Stimulated activated CD4-positive, alpha-beta T cell treated with anti-CD3 and anti-CD28 coated beads, Interleukin-15, amount 100 ng/mL, for 24 hours (primary cell): ENCODE data around the gene POP4.
A peak's percentile ranks its signal among the peaks of the same experiment; 100 is the strongest.

Source experiments
- DNase-seq: peaks from one replicate; pipeline ENCODE4 v3.0.0-alpha.2; 2020

Gene POP4

DNA sequence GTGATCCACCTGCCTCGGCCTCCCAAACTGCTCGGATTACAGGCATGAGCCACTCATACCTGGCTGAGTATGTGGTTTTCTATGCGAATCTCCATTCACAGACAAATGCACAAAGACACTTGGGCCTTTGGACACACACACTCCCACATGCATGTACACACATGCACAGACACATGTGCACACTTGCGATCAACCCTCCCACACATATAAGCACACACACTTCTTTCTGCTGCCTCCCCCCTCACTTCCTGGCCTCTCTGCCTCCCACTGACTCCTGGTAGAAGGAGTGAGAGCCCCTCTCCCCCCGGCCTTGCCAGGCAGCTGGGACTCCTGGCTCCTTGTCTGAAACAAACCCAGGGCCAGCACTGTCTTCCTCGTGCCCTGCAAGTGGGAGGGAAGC lies 29.9 kb downstream of the POP4 start:
- DNase-seq: no peak

DNA sequence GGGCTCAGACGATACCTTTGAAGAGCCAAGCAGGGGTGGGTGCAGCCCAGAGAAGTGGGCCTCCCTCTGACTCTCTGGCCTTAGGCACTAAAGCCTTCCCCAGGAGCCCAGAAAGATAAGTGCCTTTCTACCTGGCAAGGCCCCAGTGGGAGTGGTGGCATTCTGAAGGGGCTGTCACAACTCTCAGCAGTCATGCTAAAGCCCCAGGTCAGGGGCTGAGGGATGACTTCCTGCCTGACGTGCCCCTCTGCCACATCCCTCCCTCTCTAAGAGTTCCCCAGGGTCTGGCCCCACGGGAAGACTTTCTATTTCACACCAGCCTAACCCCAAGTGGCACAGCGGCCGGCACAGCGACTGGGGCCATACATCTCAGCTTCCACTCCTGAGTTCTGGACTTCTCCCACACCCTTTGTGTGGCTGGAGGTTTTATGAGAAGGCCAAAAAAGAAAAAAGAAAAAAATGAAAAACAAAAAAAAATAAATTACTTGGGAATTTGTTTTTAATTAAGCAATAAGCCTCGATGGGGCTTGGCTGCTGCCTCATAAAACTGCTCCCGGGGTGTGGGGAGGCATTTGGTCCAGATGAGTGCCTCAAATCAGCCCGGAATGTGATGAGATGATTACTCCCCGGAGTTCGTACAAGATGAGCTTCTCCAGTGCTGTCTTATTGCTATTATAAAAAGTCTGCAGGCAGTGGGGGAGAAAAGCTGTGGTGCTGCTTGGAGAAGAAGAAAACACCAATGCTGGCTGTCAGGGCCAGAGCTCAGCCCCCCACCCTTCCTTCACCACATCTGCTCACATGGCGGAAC lies 30.7 kb downstream of the POP4 start:
- DNase-seq: no peak

DNA sequence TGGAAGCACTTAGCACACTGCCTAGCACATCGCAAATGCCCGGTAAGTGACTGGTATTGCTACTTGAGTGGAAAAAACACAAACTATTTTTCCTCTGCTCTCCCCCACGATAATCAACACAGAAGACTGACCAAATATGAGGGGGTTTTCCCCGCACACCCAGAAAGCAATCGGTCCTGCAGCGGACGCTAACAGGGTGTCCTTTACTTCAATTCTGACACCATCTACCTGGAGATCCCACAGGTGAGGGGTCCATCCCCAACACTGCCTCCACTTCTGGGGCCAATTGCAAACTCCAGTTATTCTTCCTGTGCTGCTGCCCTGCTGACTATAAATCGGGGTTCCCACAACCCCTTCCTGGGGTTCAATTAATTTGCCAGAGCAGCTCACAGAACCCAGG lies 33.0 kb downstream of the POP4 start:
- DNase-seq: no peak

DNA sequence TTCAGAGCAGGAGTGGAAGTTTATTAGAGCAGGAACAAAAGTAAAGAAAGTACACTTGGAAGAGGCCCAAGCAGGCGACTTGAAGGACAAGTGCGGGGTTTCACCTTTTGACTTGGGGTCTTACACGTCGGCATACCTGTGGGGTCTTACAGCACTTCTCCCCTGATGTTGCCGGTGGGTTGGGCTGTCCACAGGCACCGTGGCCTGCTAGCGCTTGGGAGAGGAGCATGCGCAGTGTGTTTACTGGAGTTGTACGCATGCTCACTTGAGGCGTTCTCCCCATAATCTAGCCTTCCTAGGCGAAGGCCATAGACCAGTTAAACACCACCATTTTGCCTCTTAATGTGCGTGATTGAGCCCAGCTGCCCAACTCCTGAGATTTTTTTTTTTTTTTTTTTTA lies 34.1 kb downstream of the POP4 start:
- DNase-seq: no peak

DNA sequence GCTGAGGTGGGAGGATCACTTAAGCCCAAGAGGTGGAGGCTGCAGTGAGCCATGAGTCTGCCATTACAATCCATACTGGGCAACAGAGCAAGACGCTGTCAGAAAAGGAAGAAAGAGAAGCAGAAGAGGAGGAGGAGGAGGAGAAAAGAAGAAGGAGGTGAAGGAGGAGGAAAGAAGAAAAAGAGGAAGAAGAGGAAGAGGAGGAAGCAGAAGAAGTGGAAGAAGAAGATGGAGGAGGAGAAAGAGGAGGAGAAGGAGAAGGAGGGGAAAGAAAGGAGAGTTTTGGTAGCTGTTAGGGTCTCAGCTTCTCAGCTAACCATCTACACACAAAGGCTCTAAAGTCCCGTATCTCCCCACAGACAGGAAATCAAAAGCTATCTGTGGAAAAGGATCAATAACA lies 35.5 kb downstream of the POP4 start:
- no peak for DNase-seq

DNA sequence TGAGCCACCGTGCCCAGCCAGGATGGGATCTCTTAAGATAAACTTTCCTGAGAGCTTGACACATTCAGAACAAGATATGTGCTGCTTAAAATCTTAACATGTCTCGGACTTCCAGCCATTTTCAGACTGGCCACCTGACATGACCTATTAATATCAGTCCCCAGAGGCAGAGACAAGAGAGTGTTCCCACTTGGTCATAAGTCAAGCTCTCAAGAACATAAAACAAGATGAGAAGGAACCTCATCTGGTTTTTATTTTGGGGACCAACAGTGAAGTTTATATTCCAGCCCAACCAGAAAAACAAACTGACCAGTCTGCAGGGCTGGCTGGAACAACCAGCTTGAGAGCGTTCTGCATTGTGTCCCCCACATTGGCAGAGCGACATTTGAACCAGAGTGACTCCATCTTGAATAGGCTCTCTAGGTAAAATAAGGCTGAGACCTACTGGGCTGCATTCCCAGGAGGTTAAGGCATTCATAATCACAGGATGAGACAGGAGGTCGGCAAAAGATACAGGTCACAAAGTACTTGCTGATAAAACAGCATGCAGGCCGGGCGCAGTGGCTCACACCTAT lies 37.4 kb downstream of the POP4 start:
- no peak for DNase-seq

DNA sequence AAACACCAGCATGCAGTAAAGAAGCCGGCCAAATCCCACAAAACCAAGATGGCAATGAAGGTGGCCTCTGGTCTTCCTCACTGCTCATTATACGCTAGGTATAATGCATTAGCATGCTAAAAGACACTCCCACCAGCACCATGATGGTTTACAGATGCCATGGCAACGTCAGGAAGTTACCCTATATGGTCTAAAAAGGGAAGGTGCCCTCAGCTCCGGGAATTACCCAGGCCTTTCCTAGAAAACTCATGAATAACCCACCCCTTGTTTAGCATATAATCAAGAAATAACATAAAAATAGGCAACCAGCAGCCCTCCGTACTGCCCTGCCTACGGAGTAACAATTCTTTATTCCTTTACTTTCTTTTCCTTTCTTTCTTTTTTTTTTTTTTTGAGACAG lies 38.1 kb downstream of the POP4 start:
- no peak for DNase-seq

DNA sequence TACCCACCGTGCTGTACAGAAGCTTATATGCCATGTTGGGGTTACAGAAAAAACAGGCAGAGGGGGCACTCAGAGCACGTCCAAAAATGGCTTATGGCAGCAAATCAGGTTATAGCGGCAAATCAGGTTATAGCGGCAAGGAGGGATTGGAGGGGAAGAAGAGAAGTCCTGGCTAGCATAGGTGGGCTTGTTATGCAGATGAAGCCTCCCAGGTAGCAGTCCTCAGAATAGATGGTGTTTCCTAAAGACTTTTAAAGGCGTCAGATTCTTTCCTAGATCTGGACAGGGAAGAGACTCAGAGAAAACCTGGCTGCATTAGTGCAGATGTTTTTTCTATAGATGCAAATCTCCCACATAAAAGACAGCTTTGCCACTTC lies 39.4 kb downstream of the POP4 start:
- no peak for DNase-seq

DNA sequence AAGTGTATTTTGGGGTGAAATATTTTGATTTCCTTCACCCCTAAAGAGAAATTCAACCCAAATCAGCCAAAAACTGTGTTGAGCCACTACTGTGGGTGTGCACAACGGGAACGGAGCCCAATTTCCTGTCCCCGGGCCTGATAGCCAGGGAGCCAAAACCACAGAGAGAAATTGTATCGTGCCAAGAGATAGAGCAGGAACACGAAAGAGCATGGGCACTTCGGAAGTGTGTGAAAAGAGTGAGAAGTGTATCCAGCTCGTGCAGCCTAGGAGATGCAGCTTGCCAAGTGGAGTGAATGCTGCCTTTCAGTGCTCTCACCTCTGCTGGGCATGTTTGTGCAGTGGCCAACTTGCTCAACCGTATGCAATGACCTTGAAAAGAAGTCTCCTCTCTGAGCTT lies 39.8 kb downstream of the POP4 start:
- peak; percentile 19 for DNase-seq

DNA sequence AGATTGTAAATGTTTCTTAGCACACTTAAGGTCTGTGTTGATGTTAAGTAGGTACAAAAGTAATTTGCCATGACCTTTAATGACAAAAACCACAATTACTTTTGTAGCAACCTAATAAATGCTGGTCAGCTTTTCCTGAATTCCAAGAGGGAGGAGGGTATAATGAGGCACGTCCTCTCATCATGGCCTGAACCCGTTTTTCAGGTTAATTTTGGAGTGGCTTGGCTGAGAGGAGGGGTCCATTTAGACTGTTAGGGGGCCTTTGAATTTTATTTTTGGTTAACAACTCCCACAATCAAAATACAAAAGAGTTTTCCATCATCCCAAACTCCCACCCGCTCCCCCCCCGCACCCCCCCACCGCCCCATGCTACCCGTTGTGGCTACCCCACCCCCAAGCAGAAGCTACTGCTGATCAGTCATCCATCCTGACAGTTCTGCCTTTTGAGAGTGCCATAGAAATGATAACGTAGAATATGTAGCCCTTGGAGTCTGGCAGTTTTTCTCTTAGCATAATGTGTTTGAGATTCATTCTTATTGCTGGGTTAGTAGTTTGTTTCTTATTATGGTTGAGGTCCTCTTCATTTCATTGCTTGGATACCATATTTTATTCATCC lies 44.8 kb downstream of the POP4 start:
- DNase-seq: no peak

DNA sequence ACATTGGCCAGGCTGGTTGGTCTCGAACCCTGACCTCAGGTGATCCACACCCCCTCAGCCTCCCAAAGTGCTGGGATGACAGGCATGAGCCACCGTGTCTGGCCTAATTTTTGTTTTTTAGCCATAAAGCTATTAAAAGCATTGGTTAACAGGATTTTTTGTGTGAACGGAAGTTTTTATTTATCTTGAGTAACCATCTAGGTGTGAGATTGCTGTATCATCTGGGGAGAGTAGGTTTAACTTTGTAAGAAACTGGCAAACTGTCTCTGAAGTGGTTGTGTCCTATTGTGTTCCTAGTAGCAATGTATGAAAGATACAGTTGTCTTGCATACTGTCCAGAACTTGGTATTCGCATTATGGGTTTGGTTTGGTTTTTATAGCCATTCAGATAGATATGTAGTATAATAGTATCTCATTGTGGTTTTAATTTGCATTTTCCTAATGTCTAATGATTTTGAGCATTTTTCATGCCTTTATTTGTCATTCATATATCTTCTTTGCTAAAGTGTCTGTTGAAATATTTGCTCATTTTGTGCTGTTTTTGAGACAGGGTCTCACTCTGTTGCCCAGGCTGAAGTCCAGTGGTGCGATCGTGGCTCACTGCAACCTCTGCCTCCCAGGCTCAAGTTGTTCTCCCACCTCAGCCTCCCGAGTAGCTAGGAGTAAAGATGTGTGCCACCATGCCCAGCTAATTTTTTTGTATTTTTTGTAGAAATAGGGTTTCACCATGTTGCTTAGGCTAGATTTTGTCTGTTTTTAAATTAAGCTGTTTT lies 45.7 kb downstream of the POP4 start:
- no peak for DNase-seq

DNA sequence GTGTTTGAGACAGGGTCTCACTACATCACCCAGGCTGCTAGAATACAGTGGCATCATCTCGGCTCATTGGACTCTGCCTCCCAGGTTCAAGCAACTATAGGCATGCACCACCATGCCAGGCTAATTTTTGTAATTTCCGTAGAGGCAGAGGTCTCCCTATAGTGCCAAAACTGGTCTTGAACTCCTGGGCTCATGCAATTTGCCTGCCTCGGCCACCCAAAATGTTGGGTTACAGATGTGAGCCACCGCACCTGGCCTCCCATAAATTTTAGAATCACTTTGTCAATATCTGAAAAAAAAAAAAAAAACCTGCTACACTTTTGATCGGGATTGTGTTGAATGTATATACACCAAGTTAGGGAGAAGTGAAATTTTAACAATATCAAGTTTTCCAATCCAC lies 47.3 kb downstream of the POP4 start:
- DNase-seq: no peak

DNA sequence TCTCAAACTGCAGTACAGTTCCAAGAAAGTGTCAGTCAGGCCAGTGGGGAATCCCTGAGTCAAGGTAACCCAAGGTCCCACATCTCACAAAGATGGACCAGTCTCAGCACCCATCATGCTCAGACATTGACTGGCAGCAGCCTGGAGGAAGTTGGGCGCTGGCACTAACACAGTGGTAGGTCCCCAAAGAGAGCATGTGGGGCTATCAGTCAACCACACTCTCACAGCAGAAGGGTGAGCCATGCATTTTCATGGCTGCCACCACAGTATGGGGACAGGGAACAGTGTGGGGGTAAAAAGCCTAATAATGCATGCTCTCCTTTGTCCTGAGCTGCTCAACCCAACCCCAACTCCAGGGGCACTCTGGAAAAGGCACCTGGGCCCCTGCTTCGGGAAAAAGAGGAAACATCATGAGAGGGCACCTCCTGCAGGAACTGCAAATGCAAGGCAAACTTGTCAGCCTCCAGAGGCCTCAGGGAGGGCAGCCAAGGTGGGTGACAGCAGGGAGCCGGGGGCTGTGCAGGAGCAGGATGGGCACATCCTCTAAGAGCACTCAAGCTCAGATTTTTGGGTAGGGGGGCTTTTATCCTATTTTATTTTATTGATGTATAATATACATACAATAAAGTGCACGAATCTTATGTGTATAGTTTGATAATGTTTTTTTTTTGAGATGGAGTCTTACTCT lies 49.7 kb downstream of the POP4 start:
- no peak for DNase-seq

DNA sequence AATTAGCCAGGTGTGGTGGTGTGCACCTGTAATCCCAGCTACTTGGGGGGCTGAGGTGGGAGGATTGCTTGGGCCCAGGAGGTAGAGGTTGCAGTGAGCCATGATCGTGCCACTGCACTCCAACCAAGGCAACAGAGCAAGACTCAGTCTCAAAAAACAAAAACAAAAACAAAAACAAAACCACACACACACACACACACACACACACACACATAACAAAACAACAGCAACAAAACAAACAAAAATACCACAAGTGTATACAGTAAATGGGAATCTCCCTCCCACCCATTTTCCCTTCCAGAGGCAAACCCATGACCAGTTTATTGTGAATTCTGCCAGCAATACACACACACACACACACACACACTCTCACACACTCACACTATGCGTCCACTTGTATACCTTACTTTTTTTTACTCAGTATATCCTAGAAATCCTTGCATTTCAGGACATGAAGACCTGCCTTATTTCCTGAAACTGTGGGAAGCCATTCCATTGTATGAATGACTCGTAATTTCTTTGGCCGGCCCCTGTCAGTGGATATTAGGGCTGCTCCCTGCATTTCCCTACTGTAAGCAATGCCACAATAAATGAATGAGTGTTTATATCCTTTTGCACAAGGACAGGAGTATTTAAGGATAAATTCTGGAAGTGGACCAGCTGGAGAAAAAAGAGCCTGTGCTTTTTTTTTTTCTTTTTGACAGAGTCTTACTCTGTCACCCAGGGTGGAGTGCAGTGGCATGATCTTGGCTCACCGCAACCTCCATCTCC lies 52.3 kb downstream of the POP4 start:
- no peak for DNase-seq

DNA sequence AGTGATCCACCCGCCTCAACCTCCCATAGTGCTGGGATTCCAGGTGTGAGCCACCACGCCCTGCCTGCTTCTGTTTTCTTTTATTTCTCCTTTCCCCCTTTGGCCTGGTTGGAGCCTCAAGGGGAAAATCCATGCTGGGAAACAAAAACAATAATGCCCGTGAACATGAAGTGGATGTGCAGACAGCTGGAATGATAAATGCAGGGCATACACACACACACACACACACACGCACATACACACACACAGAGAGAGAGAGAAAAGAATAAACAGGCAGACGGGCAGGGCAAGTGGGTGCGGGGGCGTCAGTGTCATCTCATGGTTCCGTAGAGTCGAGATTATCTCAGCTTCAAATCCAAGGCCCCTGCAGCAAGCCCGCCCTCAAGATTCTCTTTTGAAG lies 54.8 kb downstream of the POP4 start:
- peak; percentile 79 for DNase-seq

DNA sequence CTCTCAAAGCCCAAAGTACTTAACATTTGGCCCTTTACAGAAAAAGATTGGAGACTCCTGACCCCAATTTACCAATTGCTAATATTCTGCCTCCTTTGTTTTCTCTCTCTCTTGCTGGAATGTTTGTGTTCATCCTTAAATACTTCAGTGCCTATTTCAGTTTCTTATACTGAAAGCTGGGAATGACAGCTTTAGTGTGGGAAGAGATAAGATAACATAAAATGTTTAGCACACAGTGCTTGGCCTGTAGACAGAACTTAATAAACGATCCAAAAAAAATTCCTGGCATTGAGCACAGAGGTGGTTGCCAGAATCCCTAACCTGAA lies 56.2 kb downstream of the POP4 start:
- DNase-seq: no peak

DNA sequence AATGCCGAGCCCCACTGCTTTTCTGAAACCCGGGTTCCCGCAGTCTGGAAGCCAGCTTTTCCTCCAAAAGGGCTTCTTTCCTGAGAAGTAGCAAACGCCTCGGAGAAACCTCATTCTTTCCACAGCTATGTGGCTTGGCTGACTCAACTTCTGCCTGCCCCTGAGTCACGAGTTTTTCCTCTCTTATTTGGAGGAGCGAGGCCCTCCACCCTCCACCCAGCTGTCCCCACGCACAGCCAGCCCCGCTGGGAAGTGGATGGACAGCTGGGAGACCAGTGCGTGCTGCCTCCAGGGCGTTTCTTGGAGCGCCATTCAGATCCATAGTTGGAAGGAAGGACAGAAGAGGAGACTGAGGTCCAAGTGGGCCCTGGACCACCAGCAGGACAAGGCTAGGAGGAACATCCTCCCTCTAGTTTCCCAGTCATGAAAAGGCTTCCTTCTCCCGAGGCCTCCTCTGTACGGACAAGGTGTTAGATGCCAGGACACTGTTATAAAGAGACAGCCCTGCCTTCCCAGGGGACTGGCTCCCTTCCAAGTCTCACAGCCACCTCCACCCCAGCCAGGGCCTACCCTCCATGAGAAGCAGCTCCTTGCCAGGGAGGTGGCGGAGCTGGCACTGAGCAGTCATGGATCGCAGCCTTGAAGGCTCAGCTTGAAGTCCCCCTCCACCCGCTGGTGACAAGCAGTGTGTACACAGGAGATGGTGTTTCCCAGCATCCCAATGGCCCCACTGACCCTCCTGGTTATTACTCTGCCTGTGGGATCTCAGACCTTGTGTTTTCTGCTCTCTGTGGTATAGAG lies 56.7 kb downstream of the POP4 start:
- peak; percentile 72 for DNase-seq

DNA sequence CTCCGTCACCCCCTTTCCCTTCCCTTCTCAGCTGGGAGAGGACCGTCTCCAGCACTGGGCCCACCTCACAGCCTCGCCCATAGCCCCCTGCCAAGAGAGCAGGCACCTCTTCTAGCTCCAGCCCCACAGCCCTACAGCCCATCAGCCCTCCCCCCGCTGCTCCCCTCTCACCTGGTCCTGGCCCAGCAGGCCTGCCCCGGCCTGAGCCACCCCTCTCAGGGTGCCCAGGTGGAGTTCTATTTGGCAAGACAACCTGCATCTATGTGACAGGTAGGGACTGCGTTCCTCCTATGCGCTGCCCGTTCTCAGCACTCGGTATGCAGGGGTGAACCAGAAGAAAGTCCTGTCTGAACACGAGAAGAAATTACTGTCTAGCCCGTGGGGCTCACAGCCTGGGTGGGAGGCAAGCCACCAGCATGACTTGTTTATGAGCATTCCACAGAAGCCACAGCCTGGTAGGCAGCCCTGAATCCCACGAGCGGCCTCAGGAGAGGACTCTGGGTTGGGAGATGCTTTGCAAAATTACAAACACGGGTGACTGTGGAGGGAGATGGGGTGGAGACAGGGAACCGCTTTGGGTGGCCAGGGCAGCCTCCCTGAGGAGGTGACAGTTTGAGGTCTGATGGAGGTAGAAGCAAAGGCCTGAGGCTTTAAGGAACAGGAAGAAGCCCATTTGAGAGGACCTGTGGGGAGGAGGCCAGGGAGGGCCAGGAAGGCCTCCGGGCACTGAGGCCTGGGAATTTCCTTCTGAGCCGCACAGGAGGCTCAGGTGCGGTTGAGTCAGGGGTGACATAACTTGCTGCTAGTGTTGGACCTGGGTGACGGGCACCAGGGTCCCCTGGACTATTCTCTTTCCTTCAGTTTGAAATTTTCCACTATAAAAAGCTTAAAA lies 58.0 kb downstream of the POP4 start:
- peak; percentile 15 for DNase-seq

DNA sequence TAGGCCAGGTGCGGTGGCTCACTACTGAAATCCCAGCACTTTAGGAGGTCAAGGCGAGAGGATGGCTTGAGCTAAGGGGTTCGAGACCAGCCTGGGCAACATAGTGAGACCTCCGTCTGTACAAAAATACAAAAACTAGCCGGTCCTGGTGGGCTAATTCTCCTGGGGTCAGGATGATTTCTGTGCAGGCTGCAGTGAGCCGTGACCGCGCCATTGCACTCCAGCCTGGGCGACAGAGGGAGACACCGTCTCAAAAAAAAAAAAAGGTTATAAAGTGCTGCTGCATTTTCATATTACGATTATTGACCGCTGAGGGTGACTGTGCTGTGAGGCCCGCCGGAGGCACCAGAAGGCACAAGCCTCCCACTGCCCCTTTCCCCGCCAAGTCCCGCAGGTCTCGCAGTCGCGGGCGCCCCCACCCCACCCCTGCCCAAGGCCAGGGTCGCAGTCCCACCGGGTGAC lies 58.7 kb downstream of the POP4 start:
- no peak for DNase-seq

DNA sequence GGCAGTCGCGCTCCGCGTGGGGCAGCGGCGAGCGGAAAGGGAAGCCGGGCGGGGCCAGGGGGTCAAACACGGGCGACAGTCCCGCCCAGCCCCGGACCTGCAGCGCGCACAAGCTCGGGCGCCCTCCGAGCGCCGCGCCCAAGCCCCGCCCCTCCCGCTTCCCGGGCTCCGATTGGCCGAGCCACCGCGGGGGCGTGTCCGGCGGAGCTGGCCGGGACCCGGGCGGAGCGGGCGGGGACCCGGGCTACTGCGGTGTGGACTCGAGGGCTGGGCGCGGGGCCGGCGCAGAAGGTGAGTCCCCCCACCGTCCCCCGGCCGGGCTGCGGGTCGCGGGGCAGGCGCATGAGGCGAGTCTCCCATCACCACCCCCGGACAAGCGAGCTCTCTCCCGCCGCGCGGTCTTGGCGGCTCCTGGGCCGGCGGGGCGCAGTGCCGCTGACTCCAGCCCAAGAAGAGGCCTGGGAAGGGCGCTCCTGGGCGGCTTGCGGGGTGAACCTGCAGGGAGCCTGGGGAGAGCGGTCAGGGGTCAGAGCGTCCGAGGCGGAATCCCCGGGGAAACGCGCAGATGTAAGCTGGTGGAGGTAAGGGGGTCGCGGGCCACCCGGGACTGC lies 59.2 kb downstream of the POP4 start, which contains the start of gene PLEKHF1:
PLEKHF1 (plus strand) TSS at position 247 of the 611 bp plus-strand sequence. CDS start 8,379 bp downstream, outside the sequence.
- peak; percentile 93 for DNase-seq
